Astrocyte (in vitro differentiated cells and primary cell): ENCODE measurements around the gene PREX1. TPM values are rescaled to one million over a fixed set of nuclear protein-coding genes. Genes with fewer than 3 reads are reported as not detected.

Experiments used
- DNase-seq: peaks from one replicate; pipeline ENCODE4 v3.0.0-alpha.2; 2010; ENCODE audit warnings: low read depth
- FAIRE-seq: peaks from 2 replicates; lab custom pipeline; 2011; peaks lifted over from hg19 to GRCh38; lab: Jason Lieb, UNC
- H2AFZ ChIP-seq: 2 replicates; pipeline ENCODE4 v1.6.0; 2012; ENCODE audit warnings: low read depth, low read length, inconsistent platforms
- H3K27ac ChIP-seq: 2 replicates; pipeline ENCODE4 v1.5.1; 2011; ENCODE audit warnings: low read depth, low read length, inconsistent platforms
- H3K27me3 ChIP-seq: 2 replicates; pipeline ENCODE4 v1.6.0; 2011; ENCODE audit warnings: low read length, inconsistent platforms; ENCODE audit not compliant: insufficient read depth
- H3K36me3 ChIP-seq: 2 replicates; pipeline ENCODE4 v1.5.1; 2011; ENCODE audit warnings: low read length, inconsistent platforms; ENCODE audit not compliant: insufficient read depth
- H3K4me1 ChIP-seq: 2 replicates; pipeline ENCODE4 v1.5.1; 2011; ENCODE audit warnings: low read length, inconsistent platforms; ENCODE audit not compliant: insufficient read depth
- H3K4me2 ChIP-seq: 2 replicates; pipeline ENCODE4 v1.6.0; 2012; ENCODE audit warnings: low read length, inconsistent platforms
- H3K4me3 ChIP-seq: 2 replicates; pipeline ENCODE4 v1.5.1; 2011; ENCODE audit warnings: low read depth, mild to moderate bottlenecking, low read length, inconsistent platforms; ENCODE audit not compliant: insufficient read depth
- H3K79me2 ChIP-seq: 2 replicates; pipeline ENCODE4 v1.6.0; 2012; ENCODE audit warnings: mild to moderate bottlenecking, low read length, inconsistent platforms; ENCODE audit not compliant: insufficient read depth
- H3K9ac ChIP-seq: 2 replicates; pipeline ENCODE4 v1.6.0; 2012; ENCODE audit warnings: mild to moderate bottlenecking, low read length, inconsistent platforms
- H3K9me3 ChIP-seq: 2 replicates; pipeline ENCODE4 v1.5.1; 2012; ENCODE audit warnings: low read depth, mild to moderate bottlenecking, low read length, inconsistent platforms; ENCODE audit not compliant: insufficient read depth
- H4K20me1 ChIP-seq: 2 replicates; pipeline ENCODE4 v1.6.0; 2012; ENCODE audit warnings: low read length, inconsistent platforms; ENCODE audit not compliant: insufficient read depth
- H3K27ac Mint-ChIP-seq: one replicate; pipeline ENCODE4 v1.8.0; 2021; ENCODE audit warnings: mild to moderate bottlenecking, mixed read lengths; ENCODE audit not compliant: unreplicated experiment
- H3K27me3 Mint-ChIP-seq: one replicate; pipeline ENCODE4 v1.8.0; 2021; ENCODE audit warnings: low read depth, mixed read lengths; ENCODE audit not compliant: unreplicated experiment
- H3K36me3 Mint-ChIP-seq: one replicate; pipeline ENCODE4 v1.8.0; 2021; ENCODE audit warnings: low read depth, mixed read lengths; ENCODE audit not compliant: unreplicated experiment
- H3K4me1 Mint-ChIP-seq: one replicate; pipeline ENCODE4 v1.8.0; 2021; ENCODE audit warnings: low read depth, mixed read lengths; ENCODE audit not compliant: unreplicated experiment
- H3K4me3 Mint-ChIP-seq: one replicate; pipeline ENCODE4 v1.8.0; 2021; ENCODE audit warnings: mild to moderate bottlenecking, moderate library complexity, mixed read lengths; ENCODE audit not compliant: unreplicated experiment
- H3K9me3 Mint-ChIP-seq: one replicate; pipeline ENCODE4 v1.8.0; 2021; ENCODE audit warnings: mild to moderate bottlenecking, mixed read lengths; ENCODE audit not compliant: unreplicated experiment
- EZH2 ChIP-seq: IDR thresholded peaks from 2 replicates; pipeline ENCODE4 v1.6.1; 2012; ENCODE audit warnings: mild to moderate bottlenecking, low read length, inconsistent platforms; ENCODE audit not compliant: insufficient read depth
- total RNA-seq: library from RNA; stranded (reverse); gene quantifications from 2 replicates; pipeline ENCODE4 v1.2.1, GENCODE V29; 2021
- TF ChIP-seq, protein P1 (sequence below): IDR thresholded peaks from 2 replicates; pipeline ENCODE4 v1.5.1; 2011; ENCODE audit warnings: low read depth, mild to moderate bottlenecking, inconsistent platforms, low read length, moderate library complexity; ENCODE audit not compliant: insufficient read depth

PREX1 gene
- total RNA-seq, 1 donor from 2014 or later = 3.5 TPM

DNA sequence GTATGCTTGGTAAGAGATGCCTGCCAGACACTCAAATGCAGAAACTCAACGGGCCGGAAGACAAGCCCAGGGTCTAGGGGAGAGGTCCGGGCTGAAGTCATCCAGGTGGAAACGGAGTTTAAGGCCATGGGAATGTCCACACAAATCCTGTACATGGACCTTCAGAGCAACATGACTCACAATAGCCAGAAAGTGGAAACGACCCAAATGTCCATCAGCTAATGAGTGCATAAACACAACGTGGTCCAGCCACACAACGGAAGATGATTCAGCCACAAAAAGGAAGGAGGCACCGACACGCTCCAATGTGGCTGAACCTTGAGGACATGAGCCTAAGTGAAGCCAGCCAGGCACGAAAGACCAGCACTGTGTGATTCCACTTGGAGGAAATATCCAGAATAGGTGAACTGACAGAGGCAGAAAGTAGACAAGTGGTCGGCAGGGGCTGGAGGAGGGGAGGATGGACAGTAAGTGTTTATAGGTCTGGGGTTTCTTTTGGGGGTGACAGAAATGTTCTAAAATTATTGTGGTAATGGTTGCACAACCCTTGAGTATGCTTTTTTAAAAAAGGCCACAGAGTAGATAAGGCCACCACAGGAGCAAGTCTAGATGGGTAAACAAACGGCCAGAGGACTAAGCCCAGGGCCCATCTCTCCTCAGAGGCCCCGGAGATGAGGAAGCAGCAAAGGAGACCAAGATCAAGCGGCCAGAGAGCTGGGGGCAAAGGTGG is 105.6 kb downstream of the PREX1 start:
- Mint-ChIP-seq H3K4me1 (no peaks in the 10 kb centered on the region), H3K27me3 (peaks cover 4% of the 10 kb centered on the region), H3K4me3 (no peak overlapping the region), H3K9me3 (peaks cover 4% of the 10 kb centered on the region), H3K36me3 (no peaks in the 10 kb centered on the region), H3K27ac (no peak overlapping the region)
- Histone ChIP-seq H3K4me2 (peak overlapping the region; percentile 59), H3K27me3 (no peaks in the 10 kb centered on the region), H3K27ac (peak overlapping the region; percentile 35), H3K4me3 (no peak overlapping the region), H3K36me3 (no peaks in the 10 kb centered on the region), H3K4me1 (peaks cover 27% of the 10 kb centered on the region), H3K79me2 (no peaks in the 10 kb centered on the region), H3K9me3 (no peaks in the 10 kb centered on the region), H4K20me1 (peaks cover 21% of the 10 kb centered on the region), H3K9ac (peak overlapping the region; percentile 33), H2AFZ (no peak overlapping the region)
- FAIRE-seq = peak; percentile 5
- DNase-seq = peak; percentile 93
- TF ChIP-seq, protein P1, sequence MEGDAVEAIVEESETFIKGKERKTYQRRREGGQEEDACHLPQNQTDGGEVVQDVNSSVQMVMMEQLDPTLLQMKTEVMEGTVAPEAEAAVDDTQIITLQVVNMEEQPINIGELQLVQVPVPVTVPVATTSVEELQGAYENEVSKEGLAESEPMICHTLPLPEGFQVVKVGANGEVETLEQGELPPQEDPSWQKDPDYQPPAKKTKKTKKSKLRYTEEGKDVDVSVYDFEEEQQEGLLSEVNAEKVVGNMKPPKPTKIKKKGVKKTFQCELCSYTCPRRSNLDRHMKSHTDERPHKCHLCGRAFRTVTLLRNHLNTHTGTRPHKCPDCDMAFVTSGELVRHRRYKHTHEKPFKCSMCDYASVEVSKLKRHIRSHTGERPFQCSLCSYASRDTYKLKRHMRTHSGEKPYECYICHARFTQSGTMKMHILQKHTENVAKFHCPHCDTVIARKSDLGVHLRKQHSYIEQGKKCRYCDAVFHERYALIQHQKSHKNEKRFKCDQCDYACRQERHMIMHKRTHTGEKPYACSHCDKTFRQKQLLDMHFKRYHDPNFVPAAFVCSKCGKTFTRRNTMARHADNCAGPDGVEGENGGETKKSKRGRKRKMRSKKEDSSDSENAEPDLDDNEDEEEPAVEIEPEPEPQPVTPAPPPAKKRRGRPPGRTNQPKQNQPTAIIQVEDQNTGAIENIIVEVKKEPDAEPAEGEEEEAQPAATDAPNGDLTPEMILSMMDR = no peak
- no peak for TF ChIP-seq EZH2

DNA sequence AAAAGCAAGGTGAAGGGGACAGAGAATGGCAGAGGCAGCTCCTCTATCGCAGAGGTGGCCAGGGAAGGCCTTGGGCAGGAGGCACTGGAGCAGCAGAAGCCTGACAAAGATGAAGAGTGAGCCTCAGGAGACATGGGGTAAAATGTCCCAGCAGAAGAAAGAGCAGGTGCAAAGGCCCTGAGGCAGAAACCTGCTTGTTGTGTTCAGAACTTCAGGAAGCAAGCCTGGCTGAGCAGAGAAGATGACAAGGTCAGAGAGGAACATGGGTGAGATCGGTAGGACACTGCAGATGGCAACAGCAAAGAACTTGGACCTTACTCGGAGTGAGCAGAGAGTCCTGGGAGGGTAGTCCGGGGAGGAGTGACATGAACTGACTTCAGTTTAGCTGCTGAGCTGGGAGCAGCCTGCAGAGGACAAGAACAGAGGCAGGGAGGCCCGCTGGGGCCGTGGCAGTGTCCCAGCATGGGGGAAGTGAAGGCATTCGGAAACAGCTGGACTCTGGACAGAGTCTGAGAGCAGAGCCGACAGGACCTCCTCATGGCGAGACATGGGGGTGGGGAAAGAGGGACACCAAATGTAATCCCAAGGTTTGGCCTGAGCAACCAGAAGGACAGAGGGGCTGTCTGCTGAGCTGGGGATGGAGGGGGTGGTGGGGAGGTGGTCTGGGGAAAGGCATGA is 106.3 kb downstream of the PREX1 start:
- Histone ChIP-seq H2AFZ (no peak overlapping the region), H3K4me3 (no peak overlapping the region), H3K9ac (no peak overlapping the region), H4K20me1 (peaks cover 21% of the 10 kb centered on the region), H3K36me3 (no peaks in the 10 kb centered on the region), H3K4me1 (peaks cover 27% of the 10 kb centered on the region), H3K9me3 (no peaks in the 10 kb centered on the region), H3K4me2 (peak overlapping the region; percentile 59), H3K27ac (no peak overlapping the region), H3K79me2 (no peaks in the 10 kb centered on the region), H3K27me3 (no peaks in the 10 kb centered on the region)
- FAIRE-seq = no peak
- Mint-ChIP-seq H3K27me3 (peaks cover 4% of the 10 kb centered on the region), H3K36me3 (no peaks in the 10 kb centered on the region), H3K9me3 (peaks cover 4% of the 10 kb centered on the region), H3K4me1 (no peaks in the 10 kb centered on the region), H3K4me3 (no peak overlapping the region), H3K27ac (no peak overlapping the region)
- DNase-seq = no peak
- TF ChIP-seq, protein P1 = no peak
- TF ChIP-seq EZH2 = no peak
